HepG2 (cell line): ENCODE data around the gene ABI3BP. TPM values are rescaled to one million over a fixed set of nuclear protein-coding genes. Genes with fewer than 3 reads are reported as not detected.
A peak's percentile ranks its signal among the peaks of the same experiment; 100 is the strongest.

Experiments used
- GPN1 ChIP-seq: sonication (generic); formaldehyde crosslinking; IDR thresholded peaks from 2 replicates; pipeline ENCODE4 v1.5.1; 2020; ENCODE audit warnings: missing genetic modification reagents, borderline replicate concordance
- HNRNPUL1 ChIP-seq: fragments of 200-400 bp; formaldehyde crosslinking; IDR thresholded peaks from 2 replicates; pipeline ENCODE4 v1.6.1; 2017; ENCODE audit warnings: low read depth, mild to moderate bottlenecking, low read length, moderate library complexity
- MEIS2 ChIP-seq: sonication (generic); formaldehyde crosslinking; IDR thresholded peaks from 2 replicates; pipeline ENCODE4 v1.9.0; 2021; ENCODE audit warnings: mild to moderate bottlenecking, missing genetic modification reagents
- PAF1 ChIP-seq: IDR thresholded peaks from 2 replicates; pipeline ENCODE4 v1.6.1; 2016; ENCODE audit warnings: missing genetic modification reagents, missing compliant biosample characterization
- PHF21A ChIP-seq: sonication (generic); formaldehyde crosslinking; IDR thresholded peaks from 2 replicates; pipeline ENCODE4 v1.5.0; 2020; ENCODE audit warnings: mild to moderate bottlenecking, missing genetic modification reagents
- RARA ChIP-seq: IDR thresholded peaks from 2 replicates; pipeline ENCODE4 v1.6.1; 2016; ENCODE audit warnings: missing genetic modification reagents, missing compliant biosample characterization
- SMAD3 ChIP-seq: sonication (generic); formaldehyde crosslinking; IDR thresholded peaks from 2 replicates; pipeline ENCODE4 v1.4.0; 2020; ENCODE audit warnings: missing genetic modification reagents
- TP53 ChIP-seq: sonication (generic); formaldehyde crosslinking; conservative IDR thresholded peaks from 2 replicates; pipeline ENCODE4 v1.4.0; 2020; ENCODE audit warnings: missing genetic modification reagents
- ZMYM2 ChIP-seq: sonication (generic); formaldehyde crosslinking; IDR thresholded peaks from 2 replicates; pipeline ENCODE4 v1.8.0; 2022; ENCODE audit warnings: mild to moderate bottlenecking, missing genetic modification reagents
- ZNF232 ChIP-seq: sonication (generic); formaldehyde crosslinking; IDR thresholded peaks from 2 replicates; pipeline ENCODE4 v1.4.0; 2020; ENCODE audit warnings: missing genetic modification reagents, borderline replicate concordance
- ZNF30 ChIP-seq: sonication (generic); formaldehyde crosslinking; IDR thresholded peaks from 2 replicates; pipeline ENCODE4 v1.5.0; 2020; ENCODE audit warnings: mild to moderate bottlenecking, missing genetic modification reagents
- ZNF333 ChIP-seq: sonication (generic); formaldehyde crosslinking; IDR thresholded peaks from 2 replicates; pipeline ENCODE4 v1.4.0; 2020; ENCODE audit warnings: mild to moderate bottlenecking, missing genetic modification reagents, borderline replicate concordance
- ZNF34 ChIP-seq: sonication (generic); formaldehyde crosslinking; IDR thresholded peaks from 2 replicates; pipeline ENCODE4 v1.4.0; 2020; ENCODE audit warnings: mild to moderate bottlenecking, missing genetic modification reagents, borderline replicate concordance
- ZNF432 ChIP-seq: sonication (generic); formaldehyde crosslinking; IDR thresholded peaks from 2 replicates; pipeline ENCODE4 v1.5.0; 2020; ENCODE audit warnings: missing genetic modification reagents, mild to moderate bottlenecking, borderline replicate concordance
- ZNF562 ChIP-seq: sonication (generic); formaldehyde crosslinking; IDR thresholded peaks from 2 replicates; pipeline ENCODE4 v1.8.0; 2022; ENCODE audit warnings: missing genetic modification reagents, borderline replicate concordance
- ZSCAN25 ChIP-seq: sonication (generic); formaldehyde crosslinking; IDR thresholded peaks from 2 replicates; pipeline ENCODE4 v1.8.0; 2022; ENCODE audit warnings: mild to moderate bottlenecking, missing genetic modification reagents
- polyA plus RNA-seq, 8 experiments: library from polyadenylated mRNA; depleted of rRNA in 3 of 8; stranded (reverse) in 7 of 8; unstranded in 1 of 8; fragments of >200 nt; fragmentation: Illumina TruSeq in 4 of 8; extraction: Trizol in 4 of 8; gene quantifications; 2 replicates each; pipeline versions ENCODE4 v1.2.1 to v1.2.3, GENCODE V29; 2011 to 2016; ENCODE audit warnings: low read depth in 4 of 8, missing spikeins in 1 of 8, mixed read lengths in 1 of 8; ENCODE audit not compliant: insufficient read depth in 1 of 8
- total RNA-seq, 5 experiments: library from RNA; depleted of rRNA; stranded (reverse); fragments of >200 nt; fragmentation: Illumina TruSeq; extraction: Trizol; gene quantifications; 2 replicates each; pipeline ENCODE4 v1.2.3, GENCODE V29; 2016; ENCODE audit warnings: low read depth in 1 of 5
- TF ChIP-seq, protein P1 (sequence below): IDR thresholded peaks from 2 replicates; pipeline ENCODE4 v1.6.1; 2016; ENCODE audit warnings: low read depth, missing genetic modification reagents, missing compliant biosample characterization
- TF ChIP-seq, protein P2 (sequence below): sonication (generic); formaldehyde crosslinking; IDR thresholded peaks from 2 replicates; pipeline ENCODE4 v1.8.0; 2022; ENCODE audit warnings: missing genetic modification reagents, mild to moderate bottlenecking, borderline replicate concordance
- TF ChIP-seq, protein P3 (sequence below): IDR thresholded peaks from 2 replicates; pipeline ENCODE4 v1.4.0; 2020; ENCODE audit warnings: mild to moderate bottlenecking, missing genetic modification reagents

ABI3BP gene
- total and polyA plus RNA-seq, 2 of the 13 experiments (the other 11 are each of a cell fraction or from before 2014, with no cell fraction given) = not detected

DNA sequence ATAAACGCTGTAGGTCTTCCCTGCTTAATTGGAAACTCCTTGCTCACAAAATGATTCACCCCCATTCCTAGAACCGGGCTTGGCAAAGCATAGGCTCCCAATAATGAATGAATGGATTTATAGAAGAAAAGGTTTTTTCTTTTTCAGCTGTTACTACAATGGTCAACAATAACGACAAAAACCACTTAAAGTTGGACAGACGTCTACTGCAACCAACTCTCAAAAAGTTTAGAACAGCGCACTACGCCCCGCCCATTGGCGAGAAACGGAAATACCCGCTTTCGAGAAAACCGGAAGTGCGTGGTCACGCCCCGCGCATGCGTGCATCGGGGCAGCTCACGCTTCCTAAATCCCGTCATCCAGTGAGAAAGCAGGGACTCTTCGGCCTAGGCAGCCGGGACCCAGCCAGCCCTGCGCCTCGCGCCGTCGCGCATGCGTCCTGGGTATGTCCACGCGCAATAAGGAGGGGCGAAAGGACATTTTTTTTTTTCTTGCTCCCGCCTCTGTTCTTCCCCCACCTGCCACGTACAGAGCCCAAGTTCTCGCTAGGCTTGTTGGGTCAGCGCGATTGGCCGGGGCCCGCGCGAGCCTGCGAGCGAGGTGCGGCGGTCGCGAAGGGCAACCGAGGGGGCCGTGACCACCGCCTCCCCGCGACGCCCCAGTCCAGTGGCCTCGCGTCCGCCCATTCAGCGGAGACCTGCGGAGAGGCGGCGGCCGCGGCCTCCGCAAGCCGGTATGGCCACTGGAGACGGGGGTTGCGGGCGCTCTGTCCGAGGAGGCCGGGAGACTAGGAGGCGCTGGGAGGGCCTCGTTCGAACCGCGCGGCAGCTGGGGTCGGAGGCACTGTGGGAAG, 284.0 kb downstream of the ABI3BP start, which contains the start of gene TFG (continued):
- TF ChIP-seq, protein P1, sequence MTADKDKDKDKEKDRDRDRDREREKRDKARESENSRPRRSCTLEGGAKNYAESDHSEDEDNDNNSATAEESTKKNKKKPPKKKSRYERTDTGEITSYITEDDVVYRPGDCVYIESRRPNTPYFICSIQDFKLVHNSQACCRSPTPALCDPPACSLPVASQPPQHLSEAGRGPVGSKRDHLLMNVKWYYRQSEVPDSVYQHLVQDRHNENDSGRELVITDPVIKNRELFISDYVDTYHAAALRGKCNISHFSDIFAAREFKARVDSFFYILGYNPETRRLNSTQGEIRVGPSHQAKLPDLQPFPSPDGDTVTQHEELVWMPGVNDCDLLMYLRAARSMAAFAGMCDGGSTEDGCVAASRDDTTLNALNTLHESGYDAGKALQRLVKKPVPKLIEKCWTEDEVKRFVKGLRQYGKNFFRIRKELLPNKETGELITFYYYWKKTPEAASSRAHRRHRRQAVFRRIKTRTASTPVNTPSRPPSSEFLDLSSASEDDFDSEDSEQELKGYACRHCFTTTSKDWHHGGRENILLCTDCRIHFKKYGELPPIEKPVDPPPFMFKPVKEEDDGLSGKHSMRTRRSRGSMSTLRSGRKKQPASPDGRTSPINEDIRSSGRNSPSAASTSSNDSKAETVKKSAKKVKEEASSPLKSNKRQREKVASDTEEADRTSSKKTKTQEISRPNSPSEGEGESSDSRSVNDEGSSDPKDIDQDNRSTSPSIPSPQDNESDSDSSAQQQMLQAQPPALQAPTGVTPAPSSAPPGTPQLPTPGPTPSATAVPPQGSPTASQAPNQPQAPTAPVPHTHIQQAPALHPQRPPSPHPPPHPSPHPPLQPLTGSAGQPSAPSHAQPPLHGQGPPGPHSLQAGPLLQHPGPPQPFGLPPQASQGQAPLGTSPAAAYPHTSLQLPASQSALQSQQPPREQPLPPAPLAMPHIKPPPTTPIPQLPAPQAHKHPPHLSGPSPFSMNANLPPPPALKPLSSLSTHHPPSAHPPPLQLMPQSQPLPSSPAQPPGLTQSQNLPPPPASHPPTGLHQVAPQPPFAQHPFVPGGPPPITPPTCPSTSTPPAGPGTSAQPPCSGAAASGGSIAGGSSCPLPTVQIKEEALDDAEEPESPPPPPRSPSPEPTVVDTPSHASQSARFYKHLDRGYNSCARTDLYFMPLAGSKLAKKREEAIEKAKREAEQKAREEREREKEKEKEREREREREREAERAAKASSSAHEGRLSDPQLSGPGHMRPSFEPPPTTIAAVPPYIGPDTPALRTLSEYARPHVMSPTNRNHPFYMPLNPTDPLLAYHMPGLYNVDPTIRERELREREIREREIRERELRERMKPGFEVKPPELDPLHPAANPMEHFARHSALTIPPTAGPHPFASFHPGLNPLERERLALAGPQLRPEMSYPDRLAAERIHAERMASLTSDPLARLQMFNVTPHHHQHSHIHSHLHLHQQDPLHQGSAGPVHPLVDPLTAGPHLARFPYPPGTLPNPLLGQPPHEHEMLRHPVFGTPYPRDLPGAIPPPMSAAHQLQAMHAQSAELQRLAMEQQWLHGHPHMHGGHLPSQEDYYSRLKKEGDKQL (CRISPR knock-in tag) = no peak
- TF ChIP-seq SMAD3 = no peak
- TF ChIP-seq, protein P2, sequence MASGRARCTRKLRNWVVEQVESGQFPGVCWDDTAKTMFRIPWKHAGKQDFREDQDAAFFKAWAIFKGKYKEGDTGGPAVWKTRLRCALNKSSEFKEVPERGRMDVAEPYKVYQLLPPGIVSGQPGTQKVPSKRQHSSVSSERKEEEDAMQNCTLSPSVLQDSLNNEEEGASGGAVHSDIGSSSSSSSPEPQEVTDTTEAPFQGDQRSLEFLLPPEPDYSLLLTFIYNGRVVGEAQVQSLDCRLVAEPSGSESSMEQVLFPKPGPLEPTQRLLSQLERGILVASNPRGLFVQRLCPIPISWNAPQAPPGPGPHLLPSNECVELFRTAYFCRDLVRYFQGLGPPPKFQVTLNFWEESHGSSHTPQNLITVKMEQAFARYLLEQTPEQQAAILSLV = peak; percentile 82
- TF ChIP-seq ZSCAN25 (CRISPR knock-in tag) = 0 out of 2 replicates have a peak, but pooled peaks have one; percentile 23
- no peak for TF ChIP-seq ZNF432 (CRISPR knock-in tag)
- TF ChIP-seq PHF21A (CRISPR knock-in tag) = peak; percentile 82
- TF ChIP-seq ZMYM2 (CRISPR knock-in tag) = no peak
- no peak for TF ChIP-seq ZNF562 (CRISPR knock-in tag)
- no peak for TF ChIP-seq PAF1
- 0 out of 2 replicates have a peak, but pooled peaks have one; percentile 44 for TF ChIP-seq ZNF333 (CRISPR knock-in tag)
- TF ChIP-seq TP53 (CRISPR knock-in tag) = no peak
- peak; percentile 29; the same call in 1 of the 2 replicates for TF ChIP-seq MEIS2 (CRISPR knock-in tag)
- peak; percentile 72; the same call in 1 of the 2 replicates for TF ChIP-seq ZNF232 (CRISPR knock-in tag)
- TF ChIP-seq, protein P3, sequence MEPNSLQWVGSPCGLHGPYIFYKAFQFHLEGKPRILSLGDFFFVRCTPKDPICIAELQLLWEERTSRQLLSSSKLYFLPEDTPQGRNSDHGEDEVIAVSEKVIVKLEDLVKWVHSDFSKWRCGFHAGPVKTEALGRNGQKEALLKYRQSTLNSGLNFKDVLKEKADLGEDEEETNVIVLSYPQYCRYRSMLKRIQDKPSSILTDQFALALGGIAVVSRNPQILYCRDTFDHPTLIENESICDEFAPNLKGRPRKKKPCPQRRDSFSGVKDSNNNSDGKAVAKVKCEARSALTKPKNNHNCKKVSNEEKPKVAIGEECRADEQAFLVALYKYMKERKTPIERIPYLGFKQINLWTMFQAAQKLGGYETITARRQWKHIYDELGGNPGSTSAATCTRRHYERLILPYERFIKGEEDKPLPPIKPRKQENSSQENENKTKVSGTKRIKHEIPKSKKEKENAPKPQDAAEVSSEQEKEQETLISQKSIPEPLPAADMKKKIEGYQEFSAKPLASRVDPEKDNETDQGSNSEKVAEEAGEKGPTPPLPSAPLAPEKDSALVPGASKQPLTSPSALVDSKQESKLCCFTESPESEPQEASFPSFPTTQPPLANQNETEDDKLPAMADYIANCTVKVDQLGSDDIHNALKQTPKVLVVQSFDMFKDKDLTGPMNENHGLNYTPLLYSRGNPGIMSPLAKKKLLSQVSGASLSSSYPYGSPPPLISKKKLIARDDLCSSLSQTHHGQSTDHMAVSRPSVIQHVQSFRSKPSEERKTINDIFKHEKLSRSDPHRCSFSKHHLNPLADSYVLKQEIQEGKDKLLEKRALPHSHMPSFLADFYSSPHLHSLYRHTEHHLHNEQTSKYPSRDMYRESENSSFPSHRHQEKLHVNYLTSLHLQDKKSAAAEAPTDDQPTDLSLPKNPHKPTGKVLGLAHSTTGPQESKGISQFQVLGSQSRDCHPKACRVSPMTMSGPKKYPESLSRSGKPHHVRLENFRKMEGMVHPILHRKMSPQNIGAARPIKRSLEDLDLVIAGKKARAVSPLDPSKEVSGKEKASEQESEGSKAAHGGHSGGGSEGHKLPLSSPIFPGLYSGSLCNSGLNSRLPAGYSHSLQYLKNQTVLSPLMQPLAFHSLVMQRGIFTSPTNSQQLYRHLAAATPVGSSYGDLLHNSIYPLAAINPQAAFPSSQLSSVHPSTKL (CRISPR knock-in tag) = 0 out of 2 replicates have a peak, but pooled peaks have one; percentile 24
- TF ChIP-seq GPN1 (CRISPR knock-in tag) = no peak
- TF ChIP-seq RARA (CRISPR knock-in tag) = no peak
- no peak for TF ChIP-seq HNRNPUL1
- no peak for TF ChIP-seq ZNF30 (CRISPR knock-in tag)
- TF ChIP-seq ZNF34 = 0 out of 2 replicates have a peak, but pooled peaks have one; percentile 79
